Osteocyte (in vitro differentiated cells): Measurements from ENCODE around the gene IL13. TPM values are rescaled to one million over a fixed set of nuclear protein-coding genes. Genes with fewer than 3 reads are reported as not detected.

Experiments
- DNase-seq: peaks from one replicate; pipeline ENCODE4 v3.0.0; 2021; ENCODE audit warnings: mixed read lengths; ENCODE audit not compliant: unreplicated experiment; ENCODE audit errors: extremely low spot score
- H3K27ac Mint-ChIP-seq: one replicate; pipeline ENCODE4 v1.8.0; 2021; ENCODE audit warnings: mild to moderate bottlenecking, mixed read lengths; ENCODE audit not compliant: unreplicated experiment
- H3K27me3 Mint-ChIP-seq: one replicate; pipeline ENCODE4 v1.8.0; 2021; ENCODE audit warnings: mixed read lengths; ENCODE audit not compliant: unreplicated experiment
- H3K36me3 Mint-ChIP-seq: one replicate; pipeline ENCODE4 v1.8.0; 2021; ENCODE audit warnings: mixed read lengths; ENCODE audit not compliant: unreplicated experiment
- H3K4me1 Mint-ChIP-seq: one replicate; pipeline ENCODE4 v1.8.0; 2021; ENCODE audit warnings: mixed read lengths; ENCODE audit not compliant: unreplicated experiment
- H3K4me3 Mint-ChIP-seq: one replicate; pipeline ENCODE4 v1.8.0; 2021; ENCODE audit warnings: mild to moderate bottlenecking, moderate library complexity, mixed read lengths; ENCODE audit not compliant: unreplicated experiment
- H3K9me3 Mint-ChIP-seq: one replicate; pipeline ENCODE4 v1.8.0; 2021; ENCODE audit warnings: mixed read lengths; ENCODE audit not compliant: unreplicated experiment
- CTCF ChIP-seq: fragments of 200-600 bp; sonication (generic); IDR thresholded peaks from 2 replicates; pipeline ENCODE4 v1.5.0; 2021; ENCODE audit warnings: antibody characterized with exemption, mild to moderate bottlenecking, moderate library complexity
- total RNA-seq: library from RNA; stranded (reverse); gene quantifications from 2 replicates; pipeline ENCODE4 v1.2.1, GENCODE V29; 2021

Gene IL13
- total RNA-seq, 1 donor from 2014 or later = not detected

GRCh38 chr5:132681983-132682382 is 24.0 kb downstream of the IL13 start:
- peaks cover 21% of the 10 kb centered on the region for H3K4me1 Mint-ChIP-seq
- H3K27me3 Mint-ChIP-seq = no peaks in the 10 kb centered on the region
- peak; percentile 66 for DNase-seq
- TF ChIP-seq CTCF = no peak
- H3K9me3 Mint-ChIP-seq = no peaks in the 10 kb centered on the region
- H3K27ac Mint-ChIP-seq = no peak overlapping the region
- H3K4me3 Mint-ChIP-seq = no peak overlapping the region
- peaks cover 1% of the 10 kb centered on the region for H3K36me3 Mint-ChIP-seq

DNA sequence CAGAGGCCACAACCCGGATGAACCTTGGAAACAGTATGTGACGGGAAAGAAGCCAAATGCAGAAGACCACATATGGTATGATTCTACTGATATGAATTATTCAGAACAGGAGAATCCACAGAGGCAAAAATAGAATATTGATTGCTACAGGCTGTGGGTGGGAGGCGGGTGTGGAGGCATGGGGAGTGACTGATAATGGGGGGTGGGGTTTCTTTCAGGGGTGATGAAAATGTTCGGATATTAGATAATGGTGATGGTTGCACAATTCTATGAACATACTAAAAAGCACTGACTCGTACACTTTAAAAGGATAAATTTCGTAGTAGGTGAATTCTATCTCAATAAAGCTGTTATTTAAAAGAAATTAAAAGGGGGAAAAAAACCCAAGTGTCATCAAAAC is 26.5 kb downstream of the IL13 start:
- DNase-seq = no peak
- Mint-ChIP-seq H3K9me3 (no peaks in the 10 kb centered on the region), H3K27me3 (no peaks in the 10 kb centered on the region), H3K27ac (no peak overlapping the region), H3K36me3 (peaks cover 1% of the 10 kb centered on the region), H3K4me3 (no peak overlapping the region), H3K4me1 (peaks cover 7% of the 10 kb centered on the region)
- no peak for TF ChIP-seq CTCF

- H3K4me3 Mint-ChIP-seq = no peak overlapping the region
- peaks cover 3% of the 10 kb centered on the region for H3K4me1 Mint-ChIP-seq
- peaks cover 1% of the 10 kb centered on the region for H3K36me3 Mint-ChIP-seq
- no peak for DNase-seq
- no peak overlapping the region for H3K27ac Mint-ChIP-seq
- no peaks in the 10 kb centered on the region for H3K9me3 Mint-ChIP-seq
- H3K27me3 Mint-ChIP-seq = no peaks in the 10 kb centered on the region
- TF ChIP-seq CTCF = no peak
These were observed 27.1 kb downstream of the IL13 start for GRCh38 chr5:132684922-132685720.

- Mint-ChIP-seq H3K36me3 (peaks cover 1% of the 10 kb centered on the region), H3K9me3 (no peaks in the 10 kb centered on the region), H3K4me3 (no peak overlapping the region), H3K27me3 (no peaks in the 10 kb centered on the region), H3K27ac (no peak overlapping the region), H3K4me1 (no peaks in the 10 kb centered on the region)
- TF ChIP-seq CTCF = no peak
- DNase-seq = no peak
These were observed 28.2 kb downstream of the IL13 start for GRCh38 chr5:132686193-132686592.

GRCh38 chr5:132687995-132688394 is 30.0 kb downstream of the IL13 start:
- no peak for TF ChIP-seq CTCF
- H3K27ac Mint-ChIP-seq = no peak overlapping the region
- no peaks in the 10 kb centered on the region for H3K27me3 Mint-ChIP-seq

More at GRCh38 chr5:132687995-132688394, 30.0 kb downstream of the IL13 start:
- Mint-ChIP-seq H3K9me3 (no peaks in the 10 kb centered on the region), H3K36me3 (peaks cover 4% of the 10 kb centered on the region), H3K4me3 (no peak overlapping the region), H3K4me1 (no peaks in the 10 kb centered on the region)
- DNase-seq = peak; percentile 71
